ELF-1 (cell line): Measurements from ENCODE around the gene PANK4.
A peak's percentile ranks its signal among the peaks of the same experiment; 100 is the strongest.
"Not testable (repeated sequence)": the region's sequence is repeated elsewhere in the genome, so short reads cannot be mapped to it uniquely, and the experiment has no call there.

Experiments used
- DNase-seq: peaks from one replicate; pipeline ENCODE4 v3.0.0-alpha.2; 2016; ENCODE audit warnings: low read depth, low spot score

The PANK4 gene

GRCh38 chr1:2460996-2461751 lies 65.2 kb downstream of the PANK4 start:
- no peak for DNase-seq

GRCh38 chr1:2460203-2460602 lies 66.2 kb downstream of the PANK4 start:
- DNase-seq = no peak

DNA sequence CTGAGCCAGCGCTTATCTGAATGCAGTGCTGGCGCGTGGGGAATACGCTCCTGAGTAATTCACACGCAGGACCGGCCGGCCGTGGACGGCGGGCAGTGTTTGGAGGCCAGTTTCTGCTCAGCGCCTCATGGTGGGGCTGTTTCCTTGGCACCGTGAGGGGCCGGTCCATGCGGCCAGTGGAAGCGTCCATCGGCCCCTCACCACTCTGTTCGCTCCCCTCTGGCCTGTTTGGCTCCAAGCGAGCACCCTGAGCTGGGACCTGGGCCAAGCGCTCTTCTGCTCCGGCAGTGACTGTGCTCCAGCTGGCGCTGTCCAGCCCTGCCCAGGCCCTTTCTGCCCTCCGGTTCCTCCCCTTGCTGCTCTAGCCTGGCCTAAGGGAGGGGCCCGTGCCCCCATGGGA lies 66.6 kb downstream of the PANK4 start:
- DNase-seq = peak; percentile 34

- not testable (repeated sequence) for DNase-seq
These were observed 67.2 kb downstream of the PANK4 start for GRCh38 chr1:2459102-2459753.

- no peak for DNase-seq
These were observed 67.7 kb downstream of the PANK4 start for GRCh38 chr1:2458687-2459086.
